Nephron progenitor cell (in vitro differentiated cells): ENCODE data around the gene HPSE2.

Experiments
- DNase-seq: peaks from one replicate; pipeline ENCODE4 v3.0.0; 2021
- H3K27ac Mint-ChIP-seq: 2 replicates; pipeline ENCODE4 v1.8.0; 2021; ENCODE audit warnings: mild to moderate bottlenecking, moderate library complexity, mixed read lengths
- H3K27me3 Mint-ChIP-seq: 2 replicates; pipeline ENCODE4 v1.8.0; 2021; ENCODE audit warnings: mild to moderate bottlenecking, low read depth, mixed read lengths; ENCODE audit not compliant: poor library complexity
- H3K36me3 Mint-ChIP-seq: 2 replicates; pipeline ENCODE4 v1.8.0; 2021; ENCODE audit warnings: low read depth, mixed read lengths
- H3K4me1 Mint-ChIP-seq: 2 replicates; pipeline ENCODE4 v1.8.0; 2021; ENCODE audit warnings: mixed read lengths
- H3K4me3 Mint-ChIP-seq: 2 replicates; pipeline ENCODE4 v1.8.0; 2021; ENCODE audit warnings: mild to moderate bottlenecking, moderate library complexity, mixed read lengths
- H3K9me3 Mint-ChIP-seq: 2 replicates; pipeline ENCODE4 v1.8.0; 2021; ENCODE audit warnings: mild to moderate bottlenecking, moderate library complexity, mixed read lengths
- CTCF ChIP-seq: fragments of 200-600 bp; sonication (generic); IDR thresholded peaks from 2 replicates; pipeline ENCODE4 v1.5.0; 2021; ENCODE audit warnings: antibody characterized with exemption

Gene HPSE2

GRCh38 chr10:98445200-98445812 lies 790.3 kb downstream of the HPSE2 start:
- H3K27me3 Mint-ChIP-seq: peaks cover 10% of the 10 kb centered on the region
- no peak for DNase-seq
- no peak for TF ChIP-seq CTCF
- H3K4me1 Mint-ChIP-seq: peaks cover 20% of the 10 kb centered on the region
- H3K4me3 Mint-ChIP-seq: peak overlapping the region; percentile 84
- peak overlapping the region; percentile 49 for H3K27ac Mint-ChIP-seq
- H3K36me3 Mint-ChIP-seq: peaks cover 42% of the 10 kb centered on the region
- no peaks in the 10 kb centered on the region for H3K9me3 Mint-ChIP-seq

GRCh38 chr10:98444314-98445006 lies 791.2 kb downstream of the HPSE2 start:
- Mint-ChIP-seq H3K27ac (peak overlapping the region; percentile 39), H3K4me1 (peaks cover 20% of the 10 kb centered on the region), H3K36me3 (peaks cover 50% of the 10 kb centered on the region), H3K4me3 (peak overlapping the region; percentile 31), H3K9me3 (peaks cover 5% of the 10 kb centered on the region), H3K27me3 (peaks cover 5% of the 10 kb centered on the region)
- no peak for DNase-seq
- TF ChIP-seq CTCF: no peak

DNA sequence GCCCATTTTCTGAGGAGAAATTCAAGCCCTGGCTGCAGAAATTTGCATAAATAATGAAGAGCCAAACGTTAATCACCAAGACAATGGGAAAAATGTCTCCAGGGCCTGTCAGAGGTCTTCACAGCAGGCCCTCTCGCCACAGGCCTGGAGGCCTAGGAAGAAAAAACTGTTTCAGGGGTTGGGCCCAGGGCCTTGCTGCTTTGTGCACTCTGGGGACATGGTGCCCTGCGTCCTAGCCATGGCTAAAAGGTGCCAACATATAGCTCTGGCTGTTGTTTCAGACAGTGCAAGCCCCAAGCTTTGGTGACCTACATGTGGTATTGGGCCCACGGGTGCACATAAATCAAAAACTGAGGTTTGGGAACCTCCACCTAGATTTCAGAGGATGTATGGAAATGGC lies 796.9 kb downstream of the HPSE2 start:
- H3K4me1 Mint-ChIP-seq: no peaks in the 10 kb centered on the region
- DNase-seq: no peak
- H3K36me3 Mint-ChIP-seq: peaks cover 94% of the 10 kb centered on the region
- H3K9me3 Mint-ChIP-seq: peaks cover 10% of the 10 kb centered on the region
- peaks cover 5% of the 10 kb centered on the region for H3K27me3 Mint-ChIP-seq
- H3K4me3 Mint-ChIP-seq: no peak overlapping the region
- TF ChIP-seq CTCF: no peak
- no peak overlapping the region for H3K27ac Mint-ChIP-seq

GRCh38 chr10:98436704-98437103 lies 798.9 kb downstream of the HPSE2 start:
- Mint-ChIP-seq H3K4me3 (no peak overlapping the region), H3K27ac (no peak overlapping the region), H3K27me3 (no peaks in the 10 kb centered on the region), H3K36me3 (peaks cover 95% of the 10 kb centered on the region), H3K4me1 (no peaks in the 10 kb centered on the region), H3K9me3 (peaks cover 22% of the 10 kb centered on the region)
- TF ChIP-seq CTCF: no peak
- DNase-seq: no peak

DNA sequence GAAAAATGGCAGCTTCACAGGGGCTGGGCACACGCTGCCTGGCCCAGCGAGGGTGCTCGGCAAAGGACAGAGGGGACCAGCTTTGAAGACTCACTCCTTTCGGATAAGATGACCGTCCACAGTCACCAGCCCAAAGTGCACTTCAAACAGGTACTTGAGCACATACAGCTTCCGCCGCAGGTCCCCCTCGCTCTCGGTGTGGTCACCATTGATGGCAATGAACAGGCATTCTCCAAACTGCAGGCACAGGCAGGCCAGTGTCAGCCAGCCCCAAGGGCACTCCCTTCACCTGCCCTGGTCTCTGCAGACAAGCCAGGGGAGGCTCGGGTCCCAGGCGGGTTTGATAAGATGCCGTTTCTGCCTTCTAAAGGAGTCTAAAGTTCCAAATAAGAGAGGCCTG lies 800.5 kb downstream of the HPSE2 start:
- peaks cover 95% of the 10 kb centered on the region for H3K36me3 Mint-ChIP-seq
- TF ChIP-seq CTCF: no peak
- DNase-seq: no peak
- H3K27me3 Mint-ChIP-seq: peaks cover 1% of the 10 kb centered on the region
- peak overlapping the region; percentile 33 for H3K27ac Mint-ChIP-seq
- H3K4me3 Mint-ChIP-seq: no peak overlapping the region
- H3K4me1 Mint-ChIP-seq: no peaks in the 10 kb centered on the region
- peaks cover 35% of the 10 kb centered on the region for H3K9me3 Mint-ChIP-seq
